Effector CD4-positive, alpha-beta T cell (primary cell): ENCODE measurements around the gene CEP350.

Source experiments
- DNase-seq: peaks from one replicate; pipeline ENCODE4 v3.0.0-alpha.2; 2020

Gene CEP350

DNA sequence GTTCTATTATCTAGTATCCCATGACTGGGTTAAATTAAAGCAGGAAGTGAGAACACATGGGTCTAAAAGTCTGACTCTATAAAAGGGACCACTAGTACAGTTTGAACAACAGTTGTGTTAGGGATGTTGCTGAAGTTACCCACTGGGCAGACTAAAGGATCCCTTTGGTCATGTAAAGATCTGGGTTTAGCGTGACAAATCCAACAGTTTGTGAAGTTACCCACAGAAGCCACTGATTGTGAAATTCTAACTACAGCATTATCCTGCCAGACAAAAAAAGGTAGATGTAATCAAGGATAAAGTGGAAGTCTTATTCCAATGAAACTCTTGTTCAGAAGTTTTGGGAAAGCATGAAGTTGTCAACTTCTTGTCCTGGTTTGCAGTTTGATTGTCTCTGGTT, 205.7 kb downstream of the CEP350 start:
- no peak for DNase-seq

DNA sequence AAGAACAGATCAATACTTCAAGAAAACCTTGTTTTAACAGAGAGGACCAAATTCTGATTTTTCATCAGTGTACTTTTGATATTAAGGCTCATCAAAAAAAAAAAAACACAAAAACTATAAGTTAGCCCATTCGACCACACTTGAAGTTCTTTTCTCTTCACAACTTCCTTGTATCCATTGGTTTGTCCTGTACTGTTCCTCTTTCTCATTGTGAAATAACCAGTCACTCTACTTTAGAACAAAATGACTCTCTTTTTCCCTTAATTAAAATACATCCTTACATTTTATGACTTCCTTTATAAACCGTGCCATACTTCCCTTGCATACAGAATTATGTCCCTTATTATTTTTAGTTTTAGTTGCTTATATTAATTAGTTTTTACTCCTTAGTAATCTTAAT, 208.4 kb downstream of the CEP350 start:
- DNase-seq: no peak
